AG04450 (cell line): Measurements from ENCODE around the gene HOXA5. TPM values are rescaled to one million over a fixed set of nuclear protein-coding genes. Genes with fewer than 3 reads are reported as not detected.

Source experiments
- CTCF ChIA-PET: fragments of 300-600, 350-600 bp; formaldehyde crosslinking; extraction: SDS; loops from one replicate; lab custom pipeline; 2022; ENCODE audit warnings: antibody characterized with exemption, inconsistent platforms; lab: Charles Lee
- POLR2A ChIA-PET: fragments of 350-600 bp; formaldehyde crosslinking; extraction: SDS; loops from one replicate; lab custom pipeline; 2021; ENCODE audit warnings: antibody characterized with exemption, inconsistent platforms; lab: Yijun Ruan, JAX
- DNase-seq: peaks from one replicate; pipeline ENCODE4 v3.0.0-alpha.2; 2011; ENCODE audit warnings: low read depth, low spot score
- H3K27ac ChIP-seq: one replicate; pipeline ENCODE4 v1.5.1; 2012; ENCODE audit warnings: low read depth, low read length, control low read depth
- H3K27me3 ChIP-seq: one replicate; pipeline ENCODE4 v1.6.0; 2012; ENCODE audit warnings: low read length; ENCODE audit not compliant: control insufficient read depth, insufficient read depth
- H3K4me3 ChIP-seq: 2 replicates; pipeline ENCODE4 v1.5.1; 2011; ENCODE audit warnings: mild to moderate bottlenecking, low read depth, low read length, control low read depth
- H3K9me3 ChIP-seq: 2 replicates; pipeline ENCODE4 v1.5.1; 2012; ENCODE audit warnings: low read length; ENCODE audit not compliant: control insufficient read depth, insufficient read depth
- CTCF ChIP-seq: IDR thresholded peaks from 2 replicates; pipeline ENCODE4 v1.5.1; 2011; ENCODE audit warnings: low read depth, low read length, control low read depth, inconsistent platforms
- polyA plus RNA-seq: library from polyadenylated mRNA; depleted of rRNA; stranded (reverse); fragments of >200 nt; gene quantifications from 2 replicates; pipeline ENCODE4 v1.2.3, GENCODE V29; 2011

HOXA5 gene
- polyA plus RNA-seq, 1 experiment: 51.0 TPM

- POLR2A ChIA-PET: interaction anchor here (0.6 to 3.3 kb wide), 9 partner anchors 7 to 1248 kb away, joined by 3 to 21 read pairs (median 9); partner anchors contain the start of gene HOXA5
- CTCF ChIA-PET: interaction anchor here (0.5 to 2.6 kb wide), 10 partner anchors 14 to 1366 kb away, joined by 3 to 26 read pairs (median 4); partner anchors contain the start of genes HOXA4 and HOXA5
Observed at GRCh38 chr7:27104341-27105058, 39.0 kb downstream of the HOXA5 start.

DNA sequence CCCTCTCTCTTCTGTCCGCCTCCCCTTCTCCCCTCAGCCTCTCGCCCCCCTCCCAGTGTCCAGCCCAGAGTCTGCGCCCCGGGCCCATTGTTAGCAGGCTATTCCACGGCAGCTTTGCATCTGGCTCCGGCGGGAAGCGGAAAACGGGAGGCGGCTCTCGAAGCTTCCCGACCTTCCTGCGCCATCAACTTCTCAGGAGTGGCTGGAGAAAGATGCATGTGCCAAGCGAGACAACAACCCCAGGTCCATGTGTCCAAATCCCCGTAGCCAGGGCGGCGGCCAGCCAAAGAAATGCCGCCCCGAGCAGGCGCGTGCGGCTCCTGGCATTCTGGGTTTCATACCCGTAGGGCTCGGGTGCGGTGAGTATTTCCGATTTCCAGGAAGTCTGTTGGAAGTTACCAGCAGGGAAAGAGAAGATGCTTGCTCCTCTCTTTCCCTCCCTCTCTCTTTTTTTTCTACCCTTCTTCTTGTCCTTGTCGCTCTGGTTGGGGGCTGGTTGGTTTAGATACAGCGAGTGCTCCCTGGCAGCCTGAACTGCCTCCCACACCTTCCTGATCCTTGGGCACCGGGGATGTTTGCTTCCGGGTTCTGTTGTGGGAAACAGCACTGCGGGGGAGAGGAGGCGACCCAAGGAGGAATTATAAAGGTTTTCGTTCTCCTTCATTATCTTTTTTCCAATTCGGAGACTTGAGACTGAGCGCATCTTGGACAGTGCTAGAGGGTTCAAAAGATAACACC lies 39.8 kb downstream of the HOXA5 start:
- H3K4me3 ChIP-seq: peak overlapping the region; percentile 70
- no peaks in the 10 kb centered on the region for H3K9me3 ChIP-seq
- H3K27ac ChIP-seq: peak overlapping the region; percentile 89
- H3K27me3 ChIP-seq: no peaks in the 10 kb centered on the region
- DNase-seq: no peak
- TF ChIP-seq CTCF: no peak
- ChIA-PET CTCF (interaction anchor here (0.6 to 2.6 kb wide), 2 partner anchors 249 to 250 kb away, joined by 3 to 26 read pairs; no protein-coding TSS in a partner anchor), POLR2A (interaction anchor here (0.7 to 3.3 kb wide), 2 partner anchors 16 to 41 kb away, joined by 3 to 21 read pairs; partner anchors contain the start of gene HOXA5)

More at GRCh38 chr7:27104341-27105058, 39.0 kb downstream of the HOXA5 start:
- Histone ChIP-seq H3K27ac (peak overlapping the region; percentile 89), H3K9me3 (no peaks in the 10 kb centered on the region), H3K4me3 (peak overlapping the region; percentile 20), H3K27me3 (no peaks in the 10 kb centered on the region)
- no peak for TF ChIP-seq CTCF
- DNase-seq: no peak

DNA sequence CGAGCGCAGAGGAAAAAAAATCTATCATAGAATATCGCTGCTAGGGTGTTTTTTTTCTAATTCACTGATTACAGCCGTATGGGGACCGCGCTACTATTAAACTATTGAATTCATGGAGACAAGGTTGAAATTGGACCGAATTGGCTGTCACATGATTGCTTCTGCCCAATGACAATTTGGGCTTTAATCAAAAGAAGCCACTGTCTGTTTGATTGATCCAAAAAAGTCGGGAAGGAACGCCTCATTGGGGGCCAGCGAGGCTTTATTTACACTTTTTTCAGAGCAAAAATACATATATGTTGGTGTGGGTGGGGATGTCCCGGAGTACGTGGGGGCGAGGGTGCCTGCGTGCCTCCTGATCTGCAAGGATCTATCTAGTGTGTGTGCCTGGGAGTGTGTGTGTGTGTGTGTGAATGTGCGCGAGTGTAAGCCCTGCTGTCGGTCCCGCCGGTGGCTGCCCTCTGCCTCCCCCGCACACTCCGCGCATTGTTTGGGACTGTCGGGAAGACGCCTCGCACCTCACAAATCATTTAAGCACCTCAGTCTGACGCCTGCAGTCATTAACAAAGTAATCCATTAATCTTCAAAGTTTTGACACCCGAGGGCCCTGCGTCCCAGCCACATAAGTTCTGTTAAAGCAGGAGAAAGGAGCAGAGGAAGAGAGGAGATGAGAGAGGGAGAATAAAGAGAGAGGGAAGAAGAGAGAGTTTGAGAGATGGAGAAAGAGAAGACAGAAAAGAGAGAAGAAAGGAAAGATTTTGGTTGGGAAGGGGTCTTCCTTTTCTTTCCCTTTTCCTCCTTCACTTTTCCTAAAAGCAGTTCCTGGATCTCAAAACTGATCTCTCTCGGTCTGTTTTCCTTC lies 40.7 kb downstream of the HOXA5 start, which contains the start of gene HOXA2:
Gene HOXA2, minus strand, starts transcription at position 103 of the 862 bp plus-strand sequence. CDS start 183 bp downstream, outside the sequence.
- CTCF ChIA-PET: interaction anchor here (0.6 kb wide), 1 partner anchor 249 kb away, joined by 3 read pairs; no protein-coding TSS in a partner anchor
- POLR2A ChIA-PET: interaction anchor here (0.7 kb wide), 1 partner anchor 17 kb away, joined by 3 read pairs; no protein-coding TSS in a partner anchor
- no peak for TF ChIP-seq CTCF
- H3K27ac ChIP-seq: peak within 1 kb of the TSS; percentile 93
- peaks cover 4% of the 10 kb centered on the region; the same call in 1 of the 2 replicates for H3K9me3 ChIP-seq
- no peak for DNase-seq
- H3K27me3 ChIP-seq: no peaks in the 10 kb centered on the region
- peak within 1 kb of the TSS; percentile 70 for H3K4me3 ChIP-seq

DNA sequence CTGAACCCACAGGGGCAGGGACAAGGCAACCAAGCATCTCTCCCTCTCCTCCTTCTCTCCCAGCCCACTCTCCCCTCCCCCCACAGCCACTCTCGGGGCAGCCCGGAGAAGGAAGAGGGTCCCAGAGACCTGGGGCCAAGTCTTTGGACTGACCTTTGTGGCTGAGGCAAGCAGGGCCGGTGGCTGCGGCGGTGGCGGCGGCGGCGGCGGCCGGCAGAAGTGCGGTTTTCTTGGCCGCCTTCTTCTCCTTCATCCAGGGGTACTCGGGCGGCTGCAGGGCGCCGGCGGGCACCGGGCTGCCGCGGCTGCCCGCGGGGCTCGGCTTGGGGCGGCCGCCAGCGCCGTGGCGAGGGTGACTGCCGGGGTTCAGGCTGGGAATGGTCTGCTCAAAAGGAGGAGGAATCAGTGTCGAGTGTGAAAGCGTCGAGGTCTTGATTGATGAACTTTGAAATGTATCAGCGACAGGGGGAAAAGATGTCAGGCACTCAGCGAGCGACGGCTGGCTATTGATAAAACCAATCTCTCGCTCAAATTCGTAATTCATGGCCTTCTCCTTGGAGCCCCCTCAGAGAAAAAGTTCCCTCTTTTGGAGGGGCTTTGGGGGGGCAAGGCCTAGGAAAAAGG lies 41.4 kb downstream of the HOXA5 start:
- POLR2A ChIA-PET: interaction anchor here (1.0 to 1.4 kb wide), 3 partner anchors 9 to 13 kb away, joined by 3 to 13 read pairs (median 5); no protein-coding TSS in a partner anchor
- no peak for DNase-seq
- CTCF ChIA-PET: interaction anchor here (3.9 kb wide), 1 partner anchor 42 kb away, joined by 23 read pairs; the partner anchor contains the start of gene HOXA5
- TF ChIP-seq CTCF: no peak
- H3K9me3 ChIP-seq: peaks cover 4% of the 10 kb centered on the region; the same call in 1 of the 2 replicates
- H3K4me3 ChIP-seq: peak overlapping the region; percentile 70
- H3K27ac ChIP-seq: peak overlapping the region; percentile 93
- no peaks in the 10 kb centered on the region for H3K27me3 ChIP-seq
